ENCODE measurements around the gene TSC2. TPM values are rescaled to one million over a fixed set of nuclear protein-coding genes. Genes with fewer than 3 reads are reported as not detected.

Gene TSC2
- total and polyA plus RNA-seq, 2 donors (not counting 3 experiments of a cell fraction or from before 2014, with no cell fraction given), result 87.9 to 144 TPM

GRCh38 chr16:2077016-2077415, 29.2 kb downstream of the TSC2 start:
- Histone ChIP-seq H3K27ac (ENCODE audit: insufficient read depth, low read depth, low read length) (no peak overlapping the region), H3K4me1 (ENCODE audit: control insufficient read depth, extremely low read depth, insufficient read depth, low read length) (no peaks in the 10 kb centered on the region), H3K9me3 (replicated peaks; ENCODE audit: control insufficient read depth, insufficient read depth, low read length) (no peaks in the 10 kb centered on the region), H3K9ac (replicated peaks; ENCODE audit: extremely low read depth, insufficient read depth, low read length) (no peak overlapping the region), H3K36me3 (ENCODE audit: control insufficient read depth in 2 of 2, extremely low read depth in 1 of 2, insufficient read depth in 2 of 2, low read length in 2 of 2) (peaks cover 2 to 52% of the 10 kb centered on the region in 2 experiments), H3K4me2 (ENCODE audit: insufficient read depth, low read length) (no peak overlapping the region), H3K79me2 (ENCODE audit: control insufficient read depth, insufficient read depth, low read length) (no peaks in the 10 kb centered on the region), H3K4me3 (replicated peaks in 1 of 3; ENCODE audit: insufficient read depth in 1 of 3, low read depth in 1 of 3, low read length in 3 of 3) (no peak overlapping the region), H3K9me1 (replicated peaks; ENCODE audit: control insufficient read depth, extremely low read depth, insufficient read depth, low read length) (no peaks in the 10 kb centered on the region), H4K20me1 (replicated peaks; ENCODE audit: control insufficient read depth, extremely low read depth, insufficient read depth, low read length) (no peaks in the 10 kb centered on the region), H3K27me3 (ENCODE audit: control insufficient read depth in 2 of 2, insufficient read depth in 2 of 2, low read length in 2 of 2) (no peaks in the 10 kb centered on the region), H2AFZ (ENCODE audit: low read depth, low read length) (no peak overlapping the region)
- CTCF ChIA-PET, result interaction anchor here (0.8 kb wide), 1 partner anchor 9 kb away, joined by 3 read pairs; no protein-coding TSS in a partner anchor
- intact Hi-C loops (cut with micrococcal nuclease) (no loop called here), dilution Hi-C loops (cut with MboI; ENCODE audit: extremely low pct_ligation_motif_present, low sequenced_read_pairs) (no loop called here)
- FAIRE-seq (no peak), DNase-seq (ENCODE audit: low read depth, low spot score) (no peak)
- TF ChIP-seq EZH2 (IDR thresholded peaks at IDR 0.05; ENCODE audit: borderline replicate concordance, low read depth, low read length, severe bottlenecking) (no peak), FOS (IDR thresholded peaks at IDR 0.05; ENCODE audit: borderline replicate concordance, insufficient read depth, low read length) (no peak), JUN (IDR thresholded peaks at IDR 0.05; ENCODE audit: borderline replicate concordance, insufficient read depth, insufficient read length, low read depth) (no peak), POLR2AphosphoS5 (IDR thresholded peaks at IDR 0.05; ENCODE audit: insufficient read depth, low read depth, low read length) (no peak), CTCF (IDR thresholded peaks at IDR 0.05; ENCODE audit: extremely low read depth in 1 of 2, insufficient read depth in 1 of 2, low read depth in 1 of 2, low read length in 2 of 2) (no peak), GATA2 (IDR thresholded peaks at IDR 0.05; ENCODE audit: insufficient read depth, insufficient read length, low read depth, low read length) (no peak)
- POLR2A ChIA-PET, result no interaction called here
- no TSS peak for BruUV-seq (replicated peaks)

All from endothelial cell of umbilical vein (primary cell).